Peyer's patch (tissue), 4 donors: Measurements from ENCODE around the gene CD44.

Source experiments
- CTCF ChIP-seq, 6 experiments: fragments of 450-650 bp in 4 of 6; fragments of 200-600 bp in 2 of 6; sonication (generic) in 1 of 6; IDR thresholded peaks; one replicate each; pipeline ENCODE4 v1.5.1; 2017 to 2019; ENCODE audit warnings: antibody characterized with exemption in 6 of 6, mild to moderate bottlenecking in 3 of 6, moderate library complexity in 1 of 6
- POLR2A ChIP-seq, 2 donors: fragments of 450-650 bp; IDR thresholded peaks; one replicate each; pipeline ENCODE4 v1.5.1; 2017; ENCODE audit warnings: antibody characterized with exemption in 2 of 2, mild to moderate bottlenecking in 2 of 2, moderate library complexity in 2 of 2

GRCh38 chr11:35246745-35247144, 107.8 kb downstream of the CD44 start:
- TF ChIP-seq POLR2A (IDR thresholded peaks at IDR 0.05) (no peak), CTCF (IDR thresholded peaks at IDR 0.05) (no peak)
